MM.1S (cell line): ENCODE data around the gene CDK11B.
"Not testable (repeated sequence)": the region's sequence is repeated elsewhere in the genome, so short reads cannot be mapped to it uniquely, and the experiment has no call there.

Experiments
- DNase-seq: peaks from one replicate; pipeline ENCODE4 v3.0.0-alpha.2; 2015
- H2AFZ ChIP-seq: fragments of 300-600 bp; sonication (generic); 2 replicates; pipeline ENCODE4 v1.6.0; 2016; ENCODE audit warnings: antibody characterized with exemption, low read length
- H3F3A ChIP-seq: fragments of 300-600 bp; sonication (generic); 2 replicates; pipeline ENCODE4 v1.6.1; 2016; ENCODE audit warnings: mild to moderate bottlenecking, antibody characterized with exemption, low read length, moderate library complexity, mixed read lengths; ENCODE audit not compliant: insufficient read depth
- H3K27ac ChIP-seq: fragments of 300-600 bp; sonication (generic); 2 replicates; pipeline ENCODE4 v1.5.1; 2016; ENCODE audit warnings: mild to moderate bottlenecking, low read length
- H3K27me3 ChIP-seq: fragments of 300-600 bp; sonication (generic); replicated peaks from 2 replicates; pipeline ENCODE4 v1.6.0; 2016; ENCODE audit warnings: low read length; ENCODE audit not compliant: insufficient read depth
- H3K36me3 ChIP-seq: fragments of 300-600 bp; sonication (generic); replicated peaks from 2 replicates; pipeline ENCODE4 v1.6.1; 2016; ENCODE audit warnings: mild to moderate bottlenecking, low read length, mixed read lengths; ENCODE audit not compliant: insufficient read depth
- H3K4me1 ChIP-seq: fragments of 300-600 bp; sonication (generic); 2 replicates; pipeline ENCODE4 v1.6.1; 2016; ENCODE audit warnings: low read length, mixed read lengths
- H3K4me2 ChIP-seq: fragments of 300-600 bp; sonication (generic); 2 replicates; pipeline ENCODE4 v1.6.0; 2016; ENCODE audit warnings: low read depth, low read length
- H3K4me3 ChIP-seq: fragments of 300-600 bp; sonication (generic); 2 replicates; pipeline ENCODE4 v1.5.1; 2016; ENCODE audit warnings: low read length, mixed read lengths
- H3K79me2 ChIP-seq: fragments of 300-600 bp; sonication (generic); 2 replicates; pipeline ENCODE4 v1.6.1; 2016; ENCODE audit warnings: mixed run types, low read length, mixed read lengths
- H3K9ac ChIP-seq: fragments of 300-600 bp; sonication (generic); 2 replicates; pipeline ENCODE4 v1.6.1; 2016; ENCODE audit warnings: low read length, mixed read lengths
- H3K9me2 ChIP-seq: fragments of 300-600 bp; sonication (generic); replicated peaks from 2 replicates; pipeline ENCODE4 v1.6.1; 2016; ENCODE audit warnings: mild to moderate bottlenecking, low read length, mixed read lengths; ENCODE audit not compliant: insufficient read depth
- H3K9me3 ChIP-seq: fragments of 300-600 bp; sonication (generic); replicated peaks from 2 replicates; pipeline ENCODE4 v1.6.1; 2016; ENCODE audit warnings: mild to moderate bottlenecking, low read length, mixed read lengths; ENCODE audit not compliant: insufficient read depth
- H4K20me1 ChIP-seq: fragments of 300-600 bp; sonication (generic); 2 replicates; pipeline ENCODE4 v1.6.1; 2016; ENCODE audit warnings: mild to moderate bottlenecking, low read length, moderate library complexity, mixed read lengths; ENCODE audit not compliant: insufficient read depth
- CTCF ChIP-seq: fragments of 300-600 bp; sonication (generic); IDR thresholded peaks from 2 replicates; pipeline ENCODE4 v1.5.1; 2016; ENCODE audit warnings: antibody characterized with exemption, low read length, mixed read lengths
- EZH2 ChIP-seq: fragments of 300-600 bp; sonication (generic); optimal IDR thresholded peaks from 2 replicates; pipeline ENCODE3; 2017; ENCODE audit warnings: low read depth, mild to moderate bottlenecking, antibody characterized with exemption, low read length, mixed read lengths
- EZH2phosphoT487 ChIP-seq: fragments of 300-600 bp; sonication (generic); IDR thresholded peaks from 2 replicates; pipeline ENCODE4 v1.6.1; 2018; ENCODE audit warnings: antibody characterized with exemption, low read length

CDK11B gene

GRCh38 chr1:1664941-1665814, 6.4 kb upstream of the CDK11B start:
- Histone ChIP-seq H3K9ac (no peak overlapping the region), H3K4me1 (no peaks in the 10 kb centered on the region), H3K9me2 (no peaks in the 10 kb centered on the region), H3F3A (no peaks in the 10 kb centered on the region), H3K9me3 (no peaks in the 10 kb centered on the region), H4K20me1 (no peaks in the 10 kb centered on the region), H3K27me3 (no peaks in the 10 kb centered on the region), H3K4me2 (no peak overlapping the region), H3K27ac (no peak overlapping the region), H3K79me2 (no peaks in the 10 kb centered on the region), H3K36me3 (no peaks in the 10 kb centered on the region), H2AFZ (no peak overlapping the region), H3K4me3 (no peak overlapping the region)
- DNase-seq: no peak
- TF ChIP-seq EZH2: no peak
- no peak for TF ChIP-seq EZH2phosphoT487
- TF ChIP-seq CTCF: no peak

- not testable (repeated sequence) for H3K27me3 ChIP-seq, H2AFZ ChIP-seq, H3K9me3 ChIP-seq, H3K27ac ChIP-seq, DNase-seq, H3K4me2 ChIP-seq, H3K9ac ChIP-seq, H3K79me2 ChIP-seq, H3K9me2 ChIP-seq, H3K4me1 ChIP-seq, H3K36me3 ChIP-seq, H4K20me1 ChIP-seq, H3F3A ChIP-seq, H3K4me3 ChIP-seq
Measured at GRCh38 chr1:1664318-1664717, 5.5 kb upstream of the CDK11B start.

GRCh38 chr1:1662830-1663560, 4.2 kb upstream of the CDK11B start:
- not testable (repeated sequence) for H3K4me2 ChIP-seq, H4K20me1 ChIP-seq, H3F3A ChIP-seq, H3K9me2 ChIP-seq, H3K27me3 ChIP-seq, H3K4me3 ChIP-seq, H3K4me1 ChIP-seq, H2AFZ ChIP-seq, H3K27ac ChIP-seq, H3K9me3 ChIP-seq, H3K9ac ChIP-seq, DNase-seq, H3K79me2 ChIP-seq, H3K36me3 ChIP-seq

DNA sequence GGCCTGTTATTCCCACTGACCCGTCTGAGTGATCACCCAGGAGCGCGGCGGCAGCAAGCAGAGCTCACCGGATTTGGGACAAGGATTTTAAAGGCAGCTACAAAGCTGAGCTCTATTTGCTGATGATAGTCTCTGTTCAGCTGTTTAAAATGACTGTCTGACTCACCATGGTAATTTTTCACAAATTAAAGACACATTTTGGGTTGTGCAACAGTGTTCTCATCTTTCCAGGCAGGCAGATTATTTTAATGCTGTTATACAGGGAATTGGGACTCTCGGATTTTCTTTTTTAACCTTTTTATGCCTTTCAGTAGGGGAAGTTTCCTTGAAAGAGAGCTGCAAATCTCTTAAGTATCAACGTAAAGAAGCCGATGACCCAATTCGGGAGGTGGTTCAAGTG, 3.6 kb upstream of the CDK11B start:
- not testable (repeated sequence) for H2AFZ ChIP-seq, H3K4me1 ChIP-seq, H4K20me1 ChIP-seq, H3K36me3 ChIP-seq, H3K4me2 ChIP-seq, H3K9me3 ChIP-seq, H3K9me2 ChIP-seq, DNase-seq, H3F3A ChIP-seq, H3K79me2 ChIP-seq, H3K4me3 ChIP-seq, H3K9ac ChIP-seq, H3K27ac ChIP-seq, H3K27me3 ChIP-seq

DNA sequence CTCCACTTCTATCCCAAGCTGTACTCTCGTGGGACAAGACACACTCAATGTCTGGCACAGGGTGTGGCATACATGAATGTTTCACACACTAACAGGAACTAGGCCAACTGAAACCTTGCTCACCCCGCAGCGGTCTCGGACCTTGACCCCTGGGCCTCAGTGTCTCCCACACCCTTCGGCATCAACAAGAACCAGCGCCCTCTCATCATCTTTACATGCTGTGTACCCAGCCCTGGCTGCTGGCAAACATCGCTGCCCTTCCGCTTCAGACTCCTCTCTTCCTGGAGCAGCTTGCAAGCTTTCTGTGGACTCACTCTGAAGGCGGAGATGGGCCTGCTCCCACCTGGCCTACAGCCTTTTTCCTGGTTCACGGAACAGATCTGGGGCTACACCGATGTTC, 10.5 kb downstream of the CDK11B start:
- not testable (repeated sequence) for H3K27me3 ChIP-seq, DNase-seq, H3K27ac ChIP-seq, H3K9me2 ChIP-seq, H3K9ac ChIP-seq, H3F3A ChIP-seq, H4K20me1 ChIP-seq, H2AFZ ChIP-seq, H3K4me3 ChIP-seq, H3K4me1 ChIP-seq, H3K36me3 ChIP-seq, H3K79me2 ChIP-seq, H3K4me2 ChIP-seq, H3K9me3 ChIP-seq

DNA sequence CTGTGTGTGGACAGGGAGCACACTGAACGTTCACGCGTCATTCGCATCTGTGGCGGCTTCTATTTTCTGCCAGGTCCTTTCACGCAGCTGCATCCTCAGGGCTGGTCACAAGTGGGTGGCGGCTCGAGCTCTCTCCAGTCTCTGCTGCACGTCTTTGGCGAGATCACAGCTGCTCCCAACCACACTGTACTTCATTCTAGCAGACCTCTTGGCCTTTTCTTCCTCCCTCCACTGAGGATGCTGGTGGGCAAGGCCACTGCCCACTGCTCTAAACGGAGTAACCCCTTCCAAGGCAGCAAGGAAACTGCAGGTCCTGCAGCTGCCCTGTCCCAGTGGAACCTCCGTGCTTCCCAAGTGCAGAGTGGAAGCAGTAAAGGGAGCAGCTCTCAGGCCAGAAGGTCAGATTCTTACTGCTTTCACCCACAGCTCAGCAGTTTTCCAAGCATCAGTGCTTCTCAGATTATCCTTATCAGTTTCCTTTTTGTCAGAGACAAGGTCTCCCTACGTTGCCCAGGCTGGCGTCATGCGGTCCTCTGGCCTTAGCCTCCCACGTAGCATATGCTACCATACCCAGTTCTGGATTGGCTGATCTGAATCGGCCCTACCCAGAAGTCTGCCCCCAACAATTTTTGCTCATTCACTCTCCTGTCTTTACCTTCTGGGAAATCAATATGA, 11.1 kb downstream of the CDK11B start:
- not testable (repeated sequence) for DNase-seq, H3K4me3 ChIP-seq, H3K4me2 ChIP-seq, H3K9ac ChIP-seq, H3F3A ChIP-seq, H2AFZ ChIP-seq, H3K27me3 ChIP-seq, H3K9me3 ChIP-seq, H4K20me1 ChIP-seq, H3K27ac ChIP-seq, H3K36me3 ChIP-seq, H3K4me1 ChIP-seq, H3K9me2 ChIP-seq, H3K79me2 ChIP-seq
